ENCODE data around the gene ISYNA1. TPM values are rescaled to one million over a fixed set of nuclear protein-coding genes. Genes with fewer than 3 reads are reported as not detected.

The ISYNA1 gene
- total and polyA plus RNA-seq, 2 donors (not counting 3 experiments of a cell fraction or from before 2014, with no cell fraction given): 69.0 to 70.2 TPM

GRCh38 chr19:18436671-18437490, 1.1 kb downstream of the ISYNA1 start:
- Histone ChIP-seq H4K20me1 (replicated peaks; ENCODE audit: control insufficient read depth, extremely low read depth, insufficient read depth, low read length) (no peaks in the 10 kb centered on the region), H3K4me1 (ENCODE audit: control insufficient read depth, extremely low read depth, insufficient read depth, low read length) (peaks cover 14% of the 10 kb centered on the region), H3K4me2 (ENCODE audit: insufficient read depth, low read length) (peak overlapping the region; percentile 59), H3K27ac (ENCODE audit: insufficient read depth, low read depth, low read length) (no peak overlapping the region), H3K4me3 (replicated peaks in 1 of 3; ENCODE audit: insufficient read depth in 1 of 3, low read depth in 1 of 3, low read length in 3 of 3) (peak overlapping the region in 2 of 3 experiments; percentile 19 to 75), H3K9ac (replicated peaks; ENCODE audit: extremely low read depth, insufficient read depth, low read length) (no peak overlapping the region), H3K79me2 (ENCODE audit: control insufficient read depth, insufficient read depth, low read length) (no peaks in the 10 kb centered on the region), H3K9me3 (replicated peaks; ENCODE audit: control insufficient read depth, insufficient read depth, low read length) (no peaks in the 10 kb centered on the region), H3K9me1 (replicated peaks; ENCODE audit: control insufficient read depth, extremely low read depth, insufficient read depth, low read length) (no peaks in the 10 kb centered on the region), H2AFZ (ENCODE audit: low read depth, low read length) (peak overlapping the region; percentile 65), H3K36me3 (ENCODE audit: control insufficient read depth in 2 of 2, extremely low read depth in 1 of 2, insufficient read depth in 2 of 2, low read length in 2 of 2) (peaks cover 0 to 2% of the 10 kb centered on the region in 2 experiments), H3K27me3 (ENCODE audit: control insufficient read depth in 2 of 2, insufficient read depth in 2 of 2, low read length in 2 of 2) (no peaks in the 10 kb centered on the region)
- intact Hi-C loops (cut with micrococcal nuclease) (loop anchor here (1.0 kb wide), 1 partner anchor 18 kb away; the partner anchor contains the start of gene SSBP4), dilution Hi-C loops (cut with MboI; ENCODE audit: extremely low pct_ligation_motif_present, low sequenced_read_pairs) (no loop called here)
- DNase-seq (ENCODE audit: low read depth, low spot score): peak; percentile 86
- peak; percentile 89 for FAIRE-seq
- no TSS peak for BruUV-seq (replicated peaks)
- TF ChIP-seq CTCF (IDR thresholded peaks at IDR 0.05; ENCODE audit: extremely low read depth in 1 of 2, insufficient read depth in 1 of 2, low read depth in 1 of 2, low read length in 2 of 2): peak in 1 of 2 donors; percentile 27
- TF ChIP-seq EZH2 (IDR thresholded peaks at IDR 0.05; ENCODE audit: borderline replicate concordance, low read depth, low read length, severe bottlenecking): no peak
- peak; percentile 63 for TF ChIP-seq POLR2AphosphoS5 (IDR thresholded peaks at IDR 0.05; ENCODE audit: insufficient read depth, low read depth, low read length)
- no peak for TF ChIP-seq MYC (IDR thresholded peaks at IDR 0.05; ENCODE audit: low read depth, low read length)
- ChIA-PET POLR2A (interaction anchor here (1.0 kb wide), 1 partner anchor 8 kb away, joined by 3 read pairs; no protein-coding TSS in a partner anchor), CTCF (interaction anchor here (0.8 to 1.0 kb wide), 5 partner anchors 16 to 157 kb away, joined by 3 to 6 read pairs (median 3); partner anchors contain the start of genes GDF15 and SSBP4)
